HepG2 (cell line): ENCODE results near the gene EEF1AKMT4. TPM values are rescaled to one million over a fixed set of nuclear protein-coding genes. Genes with fewer than 3 reads are reported as not detected.

ENCODE experiments used
- BRD4 ChIP-seq: sonication (generic); formaldehyde crosslinking; IDR thresholded peaks from 2 replicates; pipeline ENCODE4 v1.4.0; 2020; ENCODE audit warnings: missing genetic modification reagents
- HNRNPUL1 ChIP-seq: fragments of 200-400 bp; formaldehyde crosslinking; IDR thresholded peaks from 2 replicates; pipeline ENCODE4 v1.6.1; 2017; ENCODE audit warnings: low read depth, mild to moderate bottlenecking, low read length, moderate library complexity
- HOXA5 ChIP-seq: sonication (generic); formaldehyde crosslinking; IDR thresholded peaks from 2 replicates; pipeline ENCODE4 v1.4.0; 2020; ENCODE audit warnings: missing genetic modification reagents
- NFKB2 ChIP-seq: sonication (generic); formaldehyde crosslinking; IDR thresholded peaks from 2 replicates; pipeline ENCODE4 v1.4.0; 2020; ENCODE audit warnings: missing genetic modification reagents, borderline replicate concordance
- RBAK ChIP-seq: sonication (generic); formaldehyde crosslinking; IDR thresholded peaks from 2 replicates; pipeline ENCODE4 v1.5.1; 2020; ENCODE audit warnings: mild to moderate bottlenecking, missing genetic modification reagents
- RBM39 ChIP-seq: fragments of 200-400 bp; formaldehyde crosslinking; IDR thresholded peaks from one replicate; pipeline ENCODE4 v1.6.1; 2018; ENCODE audit warnings: antibody characterized with exemption, mild to moderate bottlenecking, low read depth, low read length; ENCODE audit not compliant: poor library complexity, severe bottlenecking
- SALL1 ChIP-seq: sonication (generic); formaldehyde crosslinking; IDR thresholded peaks from 2 replicates; pipeline ENCODE4 v1.8.0; 2022; ENCODE audit warnings: mild to moderate bottlenecking, missing genetic modification reagents
- STAG1 ChIP-seq: sonication (generic); formaldehyde crosslinking; IDR thresholded peaks from 2 replicates; pipeline ENCODE4 v1.4.0; 2020; ENCODE audit warnings: missing genetic modification reagents
- TEAD2 ChIP-seq: sonication (generic); formaldehyde crosslinking; IDR thresholded peaks from 2 replicates; pipeline ENCODE4 v1.9.0; 2021; ENCODE audit warnings: missing genetic modification reagents
- ZFP90 ChIP-seq: sonication (generic); formaldehyde crosslinking; IDR thresholded peaks from 2 replicates; pipeline ENCODE4 v1.8.0; 2022; ENCODE audit warnings: missing genetic modification reagents, mild to moderate bottlenecking, inconsistent platforms, borderline replicate concordance
- ZNF33B ChIP-seq: sonication (generic); formaldehyde crosslinking; IDR thresholded peaks from 2 replicates; pipeline ENCODE4 v1.5.1; 2020; ENCODE audit warnings: mild to moderate bottlenecking, missing genetic modification reagents
- ZNF451 ChIP-seq: sonication (generic); formaldehyde crosslinking; IDR thresholded peaks from 2 replicates; pipeline ENCODE4 v1.5.0; 2020; ENCODE audit warnings: mild to moderate bottlenecking, missing genetic modification reagents
- ZNF510 ChIP-seq: sonication (generic); formaldehyde crosslinking; IDR thresholded peaks from 2 replicates; pipeline ENCODE4 v1.4.0; 2020; ENCODE audit warnings: low read depth, mild to moderate bottlenecking, missing genetic modification reagents
- ZNF713 ChIP-seq: sonication (generic); formaldehyde crosslinking; IDR thresholded peaks from 2 replicates; pipeline ENCODE4 v1.4.0; 2020; ENCODE audit warnings: mild to moderate bottlenecking, missing genetic modification reagents
- polyA plus RNA-seq, 8 experiments: library from polyadenylated mRNA; depleted of rRNA in 3 of 8; stranded (reverse) in 7 of 8; unstranded in 1 of 8; fragments of >200 nt; fragmentation: Illumina TruSeq in 4 of 8; extraction: Trizol in 4 of 8; gene quantifications; 2 replicates each; pipeline versions ENCODE4 v1.2.1 to v1.2.3, GENCODE V29; 2011 to 2016; ENCODE audit warnings: low read depth in 4 of 8, missing spikeins in 1 of 8, mixed read lengths in 1 of 8; ENCODE audit not compliant: insufficient read depth in 1 of 8
- total RNA-seq, 5 experiments: library from RNA; depleted of rRNA; stranded (reverse); fragments of >200 nt; fragmentation: Illumina TruSeq; extraction: Trizol; gene quantifications; 2 replicates each; pipeline ENCODE4 v1.2.3, GENCODE V29; 2016; ENCODE audit warnings: low read depth in 1 of 5
- TF ChIP-seq, protein P1 (sequence below): sonication (generic); formaldehyde crosslinking; IDR thresholded peaks from 2 replicates; pipeline ENCODE4 v1.9.0; 2021; ENCODE audit warnings: missing genetic modification reagents, borderline replicate concordance
- TF ChIP-seq, protein P2 (sequence below): sonication (generic); formaldehyde crosslinking; IDR thresholded peaks from 2 replicates; pipeline ENCODE4 v1.8.0; 2022; ENCODE audit warnings: mild to moderate bottlenecking, missing genetic modification reagents, moderate library complexity
- TF ChIP-seq, protein P3 (sequence below): sonication (generic); formaldehyde crosslinking; conservative IDR thresholded peaks from 2 replicates; pipeline ENCODE4 v1.4.0; 2020; ENCODE audit warnings: missing genetic modification reagents
- TF ChIP-seq, protein P4 (sequence below): sonication (generic); formaldehyde crosslinking; IDR thresholded peaks from 2 replicates; pipeline ENCODE4 v1.4.0; 2020; ENCODE audit warnings: mild to moderate bottlenecking, low read depth, missing genetic modification reagents

The EEF1AKMT4 gene
- total and polyA plus RNA-seq, 2 of the 13 experiments (the other 11 are each of a cell fraction or from before 2014, with no cell fraction given) = 13.1 to 15.8 TPM

DNA sequence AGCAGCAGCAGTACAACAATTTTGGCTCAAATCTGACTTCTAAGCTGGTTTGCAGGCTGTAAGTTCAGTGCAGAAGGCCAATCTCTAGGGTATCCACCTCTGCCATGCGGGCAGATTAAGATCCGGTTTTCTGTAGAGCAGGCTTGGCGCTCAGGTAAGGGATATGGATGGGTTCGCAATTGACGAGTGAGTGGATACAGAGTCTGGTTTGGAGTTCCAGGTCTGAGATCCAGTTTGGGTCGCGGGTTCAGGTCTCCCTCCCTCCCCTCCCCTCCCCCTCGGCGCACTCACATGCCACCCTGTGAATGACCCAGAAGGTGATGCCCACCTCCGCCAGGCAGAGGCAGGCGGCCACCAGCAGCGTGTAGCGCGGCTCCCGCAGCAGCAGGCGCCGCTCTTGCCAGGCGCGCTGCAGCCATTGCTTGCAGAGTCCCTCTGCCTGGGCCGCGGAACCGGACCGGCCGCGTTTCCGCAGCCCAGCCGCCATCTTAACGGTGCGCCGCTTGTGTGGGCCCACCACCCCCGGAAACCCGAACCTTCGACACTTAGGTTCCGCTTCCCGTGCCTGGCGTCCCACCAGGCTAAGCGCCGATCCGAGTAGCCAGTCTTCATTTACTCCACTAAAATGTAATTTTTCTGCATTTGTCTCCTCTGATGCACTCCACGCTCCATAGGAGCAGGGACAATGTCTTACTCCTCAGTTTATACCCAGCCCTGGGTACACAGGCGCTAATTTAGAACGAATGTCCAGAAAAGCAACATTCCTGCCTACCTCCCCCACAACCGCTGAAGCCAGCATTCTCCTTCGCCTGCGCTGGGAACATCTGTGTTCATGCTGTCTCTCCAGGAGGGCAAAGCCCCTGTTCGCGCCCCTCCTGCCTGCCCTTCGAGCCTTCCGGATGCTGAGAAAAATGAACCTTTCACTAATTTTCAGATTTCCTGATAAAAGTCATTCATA, 739 bp upstream of the EEF1AKMT4 start, which contains the start of gene ALG3 (continued):
- peak; percentile 75 for TF ChIP-seq HOXA5 (CRISPR knock-in tag)
- TF ChIP-seq, protein P1, sequence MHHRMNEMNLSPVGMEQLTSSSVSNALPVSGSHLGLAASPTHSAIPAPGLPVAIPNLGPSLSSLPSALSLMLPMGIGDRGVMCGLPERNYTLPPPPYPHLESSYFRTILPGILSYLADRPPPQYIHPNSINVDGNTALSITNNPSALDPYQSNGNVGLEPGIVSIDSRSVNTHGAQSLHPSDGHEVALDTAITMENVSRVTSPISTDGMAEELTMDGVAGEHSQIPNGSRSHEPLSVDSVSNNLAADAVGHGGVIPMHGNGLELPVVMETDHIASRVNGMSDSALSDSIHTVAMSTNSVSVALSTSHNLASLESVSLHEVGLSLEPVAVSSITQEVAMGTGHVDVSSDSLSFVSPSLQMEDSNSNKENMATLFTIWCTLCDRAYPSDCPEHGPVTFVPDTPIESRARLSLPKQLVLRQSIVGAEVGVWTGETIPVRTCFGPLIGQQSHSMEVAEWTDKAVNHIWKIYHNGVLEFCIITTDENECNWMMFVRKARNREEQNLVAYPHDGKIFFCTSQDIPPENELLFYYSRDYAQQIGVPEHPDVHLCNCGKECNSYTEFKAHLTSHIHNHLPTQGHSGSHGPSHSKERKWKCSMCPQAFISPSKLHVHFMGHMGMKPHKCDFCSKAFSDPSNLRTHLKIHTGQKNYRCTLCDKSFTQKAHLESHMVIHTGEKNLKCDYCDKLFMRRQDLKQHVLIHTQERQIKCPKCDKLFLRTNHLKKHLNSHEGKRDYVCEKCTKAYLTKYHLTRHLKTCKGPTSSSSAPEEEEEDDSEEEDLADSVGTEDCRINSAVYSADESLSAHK = no peak
- TF ChIP-seq, protein P2, sequence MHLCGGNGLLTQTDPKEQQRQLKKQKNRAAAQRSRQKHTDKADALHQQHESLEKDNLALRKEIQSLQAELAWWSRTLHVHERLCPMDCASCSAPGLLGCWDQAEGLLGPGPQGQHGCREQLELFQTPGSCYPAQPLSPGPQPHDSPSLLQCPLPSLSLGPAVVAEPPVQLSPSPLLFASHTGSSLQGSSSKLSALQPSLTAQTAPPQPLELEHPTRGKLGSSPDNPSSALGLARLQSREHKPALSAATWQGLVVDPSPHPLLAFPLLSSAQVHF (CRISPR knock-in tag) = no peak
- no peak for TF ChIP-seq STAG1 (CRISPR knock-in tag)
- peak; percentile 72 for TF ChIP-seq SALL1 (CRISPR knock-in tag)
- peak; percentile 27; the same call in 1 of the 2 replicates for TF ChIP-seq ZNF33B (CRISPR knock-in tag)
- TF ChIP-seq RBAK (CRISPR knock-in tag) = no peak
- peak; percentile 68 for TF ChIP-seq NFKB2 (CRISPR knock-in tag)
- TF ChIP-seq, protein P3, sequence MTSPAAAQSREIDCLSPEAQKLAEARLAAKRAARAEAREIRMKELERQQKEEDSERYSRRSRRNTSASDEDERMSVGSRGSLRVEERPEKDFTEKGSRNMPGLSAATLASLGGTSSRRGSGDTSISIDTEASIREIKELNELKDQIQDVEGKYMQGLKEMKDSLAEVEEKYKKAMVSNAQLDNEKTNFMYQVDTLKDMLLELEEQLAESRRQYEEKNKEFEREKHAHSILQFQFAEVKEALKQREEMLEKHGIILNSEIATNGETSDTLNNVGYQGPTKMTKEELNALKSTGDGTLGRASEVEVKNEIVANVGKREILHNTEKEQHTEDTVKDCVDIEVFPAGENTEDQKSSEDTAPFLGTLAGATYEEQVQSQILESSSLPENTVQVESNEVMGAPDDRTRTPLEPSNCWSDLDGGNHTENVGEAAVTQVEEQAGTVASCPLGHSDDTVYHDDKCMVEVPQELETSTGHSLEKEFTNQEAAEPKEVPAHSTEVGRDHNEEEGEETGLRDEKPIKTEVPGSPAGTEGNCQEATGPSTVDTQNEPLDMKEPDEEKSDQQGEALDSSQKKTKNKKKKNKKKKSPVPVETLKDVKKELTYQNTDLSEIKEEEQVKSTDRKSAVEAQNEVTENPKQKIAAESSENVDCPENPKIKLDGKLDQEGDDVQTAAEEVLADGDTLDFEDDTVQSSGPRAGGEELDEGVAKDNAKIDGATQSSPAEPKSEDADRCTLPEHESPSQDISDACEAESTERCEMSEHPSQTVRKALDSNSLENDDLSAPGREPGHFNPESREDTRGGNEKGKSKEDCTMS = 0 out of 2 replicates have a peak, but pooled peaks have one; percentile 12
- no peak for TF ChIP-seq ZNF713 (CRISPR knock-in tag)
- TF ChIP-seq BRD4 (CRISPR knock-in tag) = peak; percentile 99
- TF ChIP-seq HNRNPUL1 = 0 out of 2 replicates have a peak, but pooled peaks have one; percentile 52
- no peak for TF ChIP-seq ZNF510 (CRISPR knock-in tag)
- TF ChIP-seq RBM39 = peak; percentile 87
- no peak for TF ChIP-seq ZNF451
- no peak for TF ChIP-seq TEAD2 (CRISPR knock-in tag)
- peak; percentile 53; the same call in 1 of the 2 replicates for TF ChIP-seq ZFP90 (CRISPR knock-in tag)
- TF ChIP-seq, protein P4, sequence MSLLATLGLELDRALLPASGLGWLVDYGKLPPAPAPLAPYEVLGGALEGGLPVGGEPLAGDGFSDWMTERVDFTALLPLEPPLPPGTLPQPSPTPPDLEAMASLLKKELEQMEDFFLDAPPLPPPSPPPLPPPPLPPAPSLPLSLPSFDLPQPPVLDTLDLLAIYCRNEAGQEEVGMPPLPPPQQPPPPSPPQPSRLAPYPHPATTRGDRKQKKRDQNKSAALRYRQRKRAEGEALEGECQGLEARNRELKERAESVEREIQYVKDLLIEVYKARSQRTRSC (CRISPR knock-in tag) = peak; percentile 91; the same call in 1 of the 2 replicates
